ENCODE data around the gene NCR3LG1.

DNA sequence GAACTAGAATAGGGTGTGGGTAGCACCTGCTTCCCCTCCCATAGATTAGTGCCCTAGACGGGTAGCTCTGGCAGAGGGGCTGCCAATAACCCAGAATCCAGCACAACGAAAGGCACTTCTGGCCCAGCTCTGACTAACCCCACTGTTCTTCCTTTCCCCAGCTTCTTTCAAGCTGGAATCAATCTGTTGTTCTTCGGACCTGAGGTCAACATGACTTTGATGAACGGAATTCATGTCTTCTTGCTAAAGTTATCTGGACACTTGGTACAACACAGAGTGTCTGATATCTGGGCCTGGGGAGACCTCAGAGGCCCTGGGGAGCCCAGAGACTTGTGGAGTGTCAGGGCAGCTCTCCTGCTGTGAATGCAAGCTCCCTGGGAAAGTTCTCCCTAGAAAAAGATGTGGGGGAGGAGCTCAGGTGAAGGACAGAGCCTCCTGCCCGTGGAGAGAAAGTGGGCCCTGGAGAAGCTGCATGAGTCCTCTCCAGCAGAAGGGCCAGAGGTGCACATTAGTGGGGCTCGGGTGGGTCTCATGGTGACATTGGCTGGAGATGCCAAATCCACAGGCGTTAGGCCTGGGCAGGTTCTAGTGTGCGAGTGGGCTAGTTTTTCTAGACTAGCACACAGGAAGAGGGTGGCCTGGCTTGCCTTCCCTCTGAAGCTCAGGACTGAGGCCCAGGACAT, 30.6 kb downstream of the NCR3LG1 start:
- TF ChIP-seq, protein P1, sequence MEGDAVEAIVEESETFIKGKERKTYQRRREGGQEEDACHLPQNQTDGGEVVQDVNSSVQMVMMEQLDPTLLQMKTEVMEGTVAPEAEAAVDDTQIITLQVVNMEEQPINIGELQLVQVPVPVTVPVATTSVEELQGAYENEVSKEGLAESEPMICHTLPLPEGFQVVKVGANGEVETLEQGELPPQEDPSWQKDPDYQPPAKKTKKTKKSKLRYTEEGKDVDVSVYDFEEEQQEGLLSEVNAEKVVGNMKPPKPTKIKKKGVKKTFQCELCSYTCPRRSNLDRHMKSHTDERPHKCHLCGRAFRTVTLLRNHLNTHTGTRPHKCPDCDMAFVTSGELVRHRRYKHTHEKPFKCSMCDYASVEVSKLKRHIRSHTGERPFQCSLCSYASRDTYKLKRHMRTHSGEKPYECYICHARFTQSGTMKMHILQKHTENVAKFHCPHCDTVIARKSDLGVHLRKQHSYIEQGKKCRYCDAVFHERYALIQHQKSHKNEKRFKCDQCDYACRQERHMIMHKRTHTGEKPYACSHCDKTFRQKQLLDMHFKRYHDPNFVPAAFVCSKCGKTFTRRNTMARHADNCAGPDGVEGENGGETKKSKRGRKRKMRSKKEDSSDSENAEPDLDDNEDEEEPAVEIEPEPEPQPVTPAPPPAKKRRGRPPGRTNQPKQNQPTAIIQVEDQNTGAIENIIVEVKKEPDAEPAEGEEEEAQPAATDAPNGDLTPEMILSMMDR (optimal IDR thresholded peaks at IDR 0.05 in 1 of 3, IDR thresholded peaks at IDR 0.05 in 1 of 3, conservative IDR thresholded peaks at IDR 0.05 in 1 of 3; ENCODE audit: extremely low read depth in 1 of 3, insufficient read depth in 2 of 3, low read length in 3 of 3) = no peak
- TF ChIP-seq EZH2 (IDR thresholded peaks at IDR 0.05; ENCODE audit: low read length) = no peak

All from keratinocyte (primary cell).